ENCODE results near the gene PIM3. TPM values are rescaled to one million over a fixed set of nuclear protein-coding genes. Genes with fewer than 3 reads are reported as not detected.

PIM3 gene
- total RNA-seq, 2 donors from 2014 or later, result 209 to 236 TPM

DNA sequence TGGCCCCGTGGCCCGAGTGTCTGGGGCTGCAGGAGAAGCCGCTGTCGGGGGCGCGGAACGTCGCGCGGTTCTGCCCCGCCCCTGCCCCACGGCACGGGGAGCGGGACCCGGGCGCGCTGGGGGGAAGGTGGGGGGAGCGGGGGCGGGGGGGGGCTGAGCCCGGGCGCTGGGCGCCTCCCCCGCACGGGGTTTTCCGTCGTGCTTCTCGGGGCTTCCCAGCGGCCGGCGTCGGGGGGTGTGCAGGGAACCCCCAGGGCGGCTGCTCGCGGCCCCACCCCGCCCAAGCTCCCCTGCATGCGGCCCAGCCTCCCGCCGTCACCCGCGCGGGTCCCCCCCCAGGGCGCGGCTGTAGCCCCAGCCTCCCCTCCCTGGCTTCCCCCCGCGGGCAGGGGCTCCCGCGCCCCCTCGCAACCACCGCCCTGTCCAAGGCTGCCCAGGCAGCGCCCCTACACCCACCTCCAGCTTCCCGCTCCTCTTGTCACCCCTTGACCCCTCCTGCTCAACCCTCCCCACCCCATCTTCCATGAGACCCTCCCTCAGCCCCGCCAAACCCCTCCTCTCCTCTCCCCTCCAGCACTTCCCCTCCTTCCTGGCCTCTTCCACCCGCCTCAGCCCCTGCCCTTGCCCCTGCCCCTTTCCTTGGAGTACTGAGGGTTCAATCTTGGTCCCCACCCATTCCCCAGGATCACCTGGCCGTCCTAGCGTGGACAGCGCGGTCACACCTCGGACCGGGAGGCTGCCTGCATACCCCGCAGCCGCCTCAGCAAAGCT, 50.3 kb downstream of the PIM3 start:
- Mint-ChIP-seq H3K9me3 (no peaks in the 10 kb centered on the region), H3K4me3 (peak overlapping the region; percentile 76 to 83), H3K4me1 (ENCODE audit: low read depth) (peaks cover 15% of the 10 kb centered on the region), H3K36me3 (ENCODE audit: insufficient read depth in 2 of 2) (no peaks in the 10 kb centered on the region), H3K27ac (no peak overlapping the region), H3K27me3 (ENCODE audit: low read depth) (no peaks in the 10 kb centered on the region)
- DNase-seq (peak; percentile 57 to 65), ATAC-seq (replicated peaks in 1 of 2) (peak; percentile 64 to 70)

DNA sequence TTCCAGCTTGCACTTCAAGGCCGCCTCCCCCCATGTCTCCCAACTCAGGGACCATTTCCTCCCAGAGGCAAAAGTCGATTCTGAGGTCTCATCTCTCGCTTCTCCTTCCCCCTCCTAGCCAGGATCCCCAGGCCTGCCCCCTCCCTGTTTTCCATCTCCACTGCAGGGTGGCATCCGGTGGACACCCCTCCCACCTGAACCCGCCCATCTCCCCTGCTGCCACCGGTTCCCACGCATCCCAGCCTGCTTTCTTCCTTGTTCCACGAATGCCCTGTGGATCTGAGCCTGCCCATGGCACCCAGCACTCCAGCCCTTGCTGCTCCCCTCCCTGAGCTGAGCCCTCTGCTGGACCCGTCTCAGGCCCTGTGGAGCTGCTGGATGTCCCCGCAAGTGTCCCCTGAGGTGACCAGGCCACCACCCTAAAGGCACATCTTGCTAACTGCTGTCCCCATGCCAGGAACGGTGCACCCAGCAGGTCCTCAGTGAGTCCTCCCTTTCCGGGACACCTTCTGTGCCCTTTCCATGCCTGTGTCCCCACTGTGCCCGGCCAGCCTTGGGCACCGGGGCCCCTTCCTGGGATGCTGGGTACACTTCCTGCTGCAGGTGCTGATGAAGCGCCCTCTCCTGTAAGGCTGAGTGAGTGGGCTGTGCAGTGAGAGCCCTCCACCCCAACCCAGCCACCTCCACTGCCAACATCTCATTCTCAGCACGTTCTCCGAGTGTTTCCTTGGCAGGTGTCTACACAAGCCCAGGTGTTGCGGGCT, 51.1 kb downstream of the PIM3 start:
- Mint-ChIP-seq H3K9me3 (no peaks in the 10 kb centered on the region), H3K27ac (peak overlapping the region; percentile 78), H3K36me3 (ENCODE audit: insufficient read depth in 2 of 2) (no peaks in the 10 kb centered on the region), H3K27me3 (ENCODE audit: low read depth) (no peaks in the 10 kb centered on the region), H3K4me1 (ENCODE audit: low read depth) (peaks cover 15% of the 10 kb centered on the region), H3K4me3 (peak overlapping the region; percentile 76 to 83)
- ATAC-seq (replicated peaks in 1 of 2), result no peak
- DNase-seq, result no peak

DNA sequence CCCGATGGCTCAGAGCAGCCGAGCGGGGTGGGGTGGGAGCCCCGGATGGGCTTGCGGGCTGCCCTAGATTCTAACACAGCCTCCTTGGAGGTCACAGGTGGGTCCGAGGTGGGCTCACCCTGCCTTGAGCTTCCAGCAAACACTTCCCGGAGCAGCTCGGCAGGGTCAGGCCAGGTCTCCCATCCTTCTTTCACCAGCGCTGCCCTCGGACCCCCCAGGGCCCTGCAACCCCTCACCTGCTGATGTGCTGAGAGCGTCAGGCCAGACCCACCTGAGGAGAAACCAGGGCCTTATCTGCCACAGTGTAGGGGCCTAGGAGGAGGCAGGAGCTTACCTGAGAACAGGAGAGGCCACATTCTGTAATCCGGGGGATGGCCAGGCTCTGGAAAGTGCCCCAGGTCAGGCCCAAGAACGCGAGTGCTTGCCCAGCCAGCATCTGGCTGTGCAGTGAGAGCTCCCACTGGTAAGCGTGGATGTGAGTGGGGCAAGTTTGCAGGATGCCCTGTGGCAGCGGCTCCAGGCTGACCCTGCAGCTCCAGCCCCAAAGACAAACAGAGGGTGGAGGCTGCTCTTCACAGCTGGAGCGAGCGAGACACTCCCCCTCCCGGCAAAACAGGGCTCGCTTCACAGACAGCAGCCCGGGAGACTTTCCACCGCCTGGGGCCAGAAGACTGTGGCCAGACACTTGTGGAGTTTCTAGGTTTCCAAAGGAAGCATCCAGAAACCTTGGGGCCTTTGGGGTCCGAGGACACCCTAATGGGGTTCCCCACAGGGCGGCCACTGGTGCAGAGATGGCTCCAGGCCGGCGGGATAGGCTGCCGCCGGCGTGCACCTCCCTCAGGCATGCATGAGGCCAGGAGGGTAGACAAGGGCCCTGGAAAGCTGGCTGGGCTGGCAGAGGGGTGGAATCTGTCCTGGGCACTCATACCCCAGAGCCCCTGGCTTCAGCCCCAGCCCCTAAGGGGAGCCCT, 51.9 kb downstream of the PIM3 start, which contains the start of gene IL17REL:
Gene IL17REL, minus strand, starts transcription at position 555 of the 971 bp plus-strand sequence. Its CDS starts 119 bp downstream, at position 436.
- peaks cover 15% of the 10 kb centered on the region for H3K4me1 Mint-ChIP-seq (ENCODE audit: low read depth)
- ATAC-seq (replicated peaks in 1 of 2) (no peak), DNase-seq (no peak)
- peak within 1 kb of the TSS; percentile 78 for H3K27ac Mint-ChIP-seq
- no peaks in the 10 kb centered on the region for H3K27me3 Mint-ChIP-seq (ENCODE audit: low read depth)
- no peaks in the 10 kb centered on the region for H3K36me3 Mint-ChIP-seq (ENCODE audit: insufficient read depth in 2 of 2)
- H3K9me3 Mint-ChIP-seq, result no peaks in the 10 kb centered on the region
- peak within 1 kb of the TSS; percentile 76 to 83 for H3K4me3 Mint-ChIP-seq

Other genes with a start within 250 kb of the PIM3 start
- gene BRD1, start 132.9 kb upstream of the PIM3 start, total RNA-seq, result 10 to 100 TPM; 42.3 to 43.4 TPM
- gene ZBED4, start 106.9 kb upstream of the PIM3 start, total RNA-seq, result 10 to 100 TPM; 22.3 to 23.6 TPM
- gene ALG12, start 42.3 kb upstream of the PIM3 start, total RNA-seq, result 10 to 100 TPM; 11.7 to 13.6 TPM
- gene CRELD2, start 42.1 kb upstream of the PIM3 start, total RNA-seq, result 10 to 100 TPM; 24.4 to 33.2 TPM
- 1 to 10 TPM in 1 of 2 donors, under 1 TPM in 1; 0.36 to 1.1 TPM for gene IL17REL, start 52.0 kb downstream of the PIM3 start, total RNA-seq
- gene TTLL8, start 97.5 kb downstream of the PIM3 start, total RNA-seq, result not detected
- under 1 TPM in 1 of 2 donors, not detected in 1; 0.17 TPM for gene MLC1, start 124.7 kb downstream of the PIM3 start, total RNA-seq
- under 1 TPM; 0.25 to 0.36 TPM for gene MOV10L1, start 129.2 kb downstream of the PIM3 start, total RNA-seq
- 1 to 10 TPM; 3.8 to 8.0 TPM for gene PANX2, start 210.0 kb downstream of the PIM3 start, total RNA-seq
- 100 to 1,000 TPM; 108 to 125 TPM for gene TRABD, start 225.1 kb downstream of the PIM3 start, total RNA-seq
- gene SELENOO, start 240.2 kb downstream of the PIM3 start, total RNA-seq, result 10 to 100 TPM; 17.6 to 19.4 TPM

Data from activated T-cell treated with anti-CD3 and anti-CD28 coated beads, Interleukin-2, amount 50 U/mL, for 72 hours (primary cell).